Mesodermal cell (in vitro differentiated cells): ENCODE results near the gene TYR.
"Not testable (repeated sequence)": the region's sequence is repeated elsewhere in the genome, so short reads cannot be mapped to it uniquely, and the experiment has no call there.

Experiments used
- H3K27ac ChIP-seq: 2 replicates; pipeline ENCODE4 v1.7.0; 2013; ENCODE audit warnings: mild to moderate bottlenecking, low read depth, low read length, moderate library complexity; ENCODE audit not compliant: severe bottlenecking
- H3K36me3 ChIP-seq: 2 replicates; pipeline ENCODE4 v1.7.1; 2013; ENCODE audit warnings: mild to moderate bottlenecking, low read length, moderate library complexity; ENCODE audit not compliant: control insufficient read depth, insufficient read depth
- H3K4me1 ChIP-seq: one replicate; pipeline ENCODE4 v1.7.1; 2013; ENCODE audit warnings: mild to moderate bottlenecking, low read length; ENCODE audit not compliant: insufficient read depth, control insufficient read depth, poor library complexity, severe bottlenecking
- H3K4me3 ChIP-seq: 2 replicates; pipeline ENCODE4 v1.7.0; 2013; ENCODE audit warnings: low read length, control low read depth, mild to moderate bottlenecking; ENCODE audit not compliant: insufficient read depth, poor library complexity, severe bottlenecking; ENCODE audit errors: extremely low read depth
- H3K9me3 ChIP-seq: 2 replicates; pipeline ENCODE4 v1.7.1; 2013; ENCODE audit warnings: mild to moderate bottlenecking, low read length, moderate library complexity; ENCODE audit not compliant: control insufficient read depth
- WGBS, 2 experiments: methylation state at CpG; one replicate each; pipeline ENCODE4 v1.1.5; 2013; ENCODE audit warnings: missing lambda C conversion rate in 2 of 2; ENCODE audit not compliant: insufficient coverage in 2 of 2; 5-methylcytosine and 5-hydroxymethylcytosine counted together

TYR gene

GRCh38 chr11:89267660-89268302 lies 90.1 kb downstream of the TYR start:
- WGBS, 2 experiments = 100% methylated on average over 1 of the region's 2 CpGs; no CpG with 5 or more reads in 1 of the 2 experiments
- H3K4me1 ChIP-seq = no peaks in the 10 kb centered on the region
- no peak overlapping the region for H3K27ac ChIP-seq
- no peak overlapping the region for H3K4me3 ChIP-seq
- H3K36me3 ChIP-seq = no peaks in the 10 kb centered on the region
- H3K9me3 ChIP-seq = no peaks in the 10 kb centered on the region

- WGBS, 2 experiments = 60% methylated on average over 1 of the region's 1 CpG; no CpG with 5 or more reads in 1 of the 2 experiments
- H3K4me1 ChIP-seq, H3K36me3 ChIP-seq, H3K27ac ChIP-seq, H3K4me3 ChIP-seq, H3K9me3 ChIP-seq: not testable (repeated sequence)
Observed at GRCh38 chr11:89272540-89273088, 94.9 kb downstream of the TYR start.

DNA sequence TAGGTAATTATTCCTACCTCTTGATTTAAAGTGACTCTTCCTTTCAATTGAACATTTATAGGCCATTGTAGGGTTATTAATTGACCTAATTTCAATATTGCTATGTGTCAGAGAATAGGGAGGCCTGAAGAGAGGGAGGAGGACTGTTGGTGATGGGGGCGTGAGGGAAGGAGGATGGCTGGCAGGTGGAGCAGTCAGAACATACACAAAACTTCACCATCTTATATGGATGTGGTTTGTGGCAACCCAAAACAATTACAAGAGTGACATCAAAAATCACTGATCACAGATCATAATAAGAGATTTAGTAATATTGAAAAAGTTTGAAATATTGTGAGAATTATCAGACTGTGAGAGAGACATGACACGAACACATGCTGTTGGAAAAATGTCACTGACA lies 95.5 kb downstream of the TYR start:
- H3K4me3 ChIP-seq, H3K4me1 ChIP-seq, H3K36me3 ChIP-seq, H3K27ac ChIP-seq, H3K9me3 ChIP-seq: not testable (repeated sequence)
- 100% methylated on average over 1 of the region's 2 CpGs for WGBS, 2 experiments

DNA sequence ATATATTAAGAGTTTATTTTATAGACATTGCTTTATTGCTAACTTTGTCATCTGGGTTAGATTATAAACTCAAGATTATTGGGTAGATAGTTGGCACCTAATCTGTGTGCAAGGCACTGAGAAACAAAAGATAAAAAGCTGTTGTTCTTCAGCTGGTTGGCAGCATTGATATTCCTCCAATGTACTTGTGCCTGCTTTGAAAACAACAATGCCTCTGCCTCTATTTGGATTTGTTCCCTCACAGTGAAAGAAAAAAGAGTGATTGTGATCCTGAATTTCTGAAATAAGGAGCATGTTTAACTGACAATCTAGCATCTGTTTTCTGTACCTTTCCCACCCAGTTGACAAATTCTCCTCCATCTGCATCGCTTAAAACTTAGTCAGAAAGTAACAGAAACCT lies 98.3 kb downstream of the TYR start:
- Histone ChIP-seq H3K9me3 (no peaks in the 10 kb centered on the region), H3K27ac (no peak overlapping the region), H3K4me3 (no peak overlapping the region), H3K36me3 (no peaks in the 10 kb centered on the region), H3K4me1 (no peaks in the 10 kb centered on the region)
- WGBS, 2 experiments = no CpG with 5 or more reads among the region's 1 CpG

- Histone ChIP-seq H3K4me3 (no peak overlapping the region), H3K27ac (no peak overlapping the region), H3K9me3 (no peaks in the 10 kb centered on the region), H3K4me1 (no peaks in the 10 kb centered on the region), H3K36me3 (no peaks in the 10 kb centered on the region)
- WGBS, 2 experiments = 83% methylated on average over 1 of the region's 1 CpG; no CpG with 5 or more reads in 1 of the 2 experiments
Observed at GRCh38 chr11:89279176-89279575, 101.5 kb downstream of the TYR start.

GRCh38 chr11:89281032-89281677 lies 103.5 kb downstream of the TYR start:
- H3K4me3 ChIP-seq, H3K9me3 ChIP-seq, H3K27ac ChIP-seq, H3K4me1 ChIP-seq, H3K36me3 ChIP-seq: not testable (repeated sequence)
- WGBS, 2 experiments = 67 to 75% methylated on average over 1 of the region's 3 CpGs

- H3K4me1 ChIP-seq, H3K27ac ChIP-seq, H3K9me3 ChIP-seq, H3K36me3 ChIP-seq, H3K4me3 ChIP-seq: not testable (repeated sequence)
- WGBS, 2 experiments = no CpG with 5 or more reads among the region's 1 CpG
Observed at GRCh38 chr11:89286601-89287000, 108.9 kb downstream of the TYR start.

- not testable (repeated sequence) for H3K36me3 ChIP-seq, H3K4me3 ChIP-seq, H3K9me3 ChIP-seq, H3K27ac ChIP-seq, H3K4me1 ChIP-seq
- WGBS, 2 experiments = 100% methylated on average over 1 of the region's 3 CpGs
Observed at GRCh38 chr11:89288004-89288403, 110.3 kb downstream of the TYR start.

- H3K4me1 ChIP-seq = no peaks in the 10 kb centered on the region
- H3K36me3 ChIP-seq = no peaks in the 10 kb centered on the region
- H3K27ac ChIP-seq = no peak overlapping the region
- 20 to 28% methylated on average over 12 to 15 of the region's 18 CpGs for WGBS, 2 experiments
- H3K9me3 ChIP-seq = no peaks in the 10 kb centered on the region
- H3K4me3 ChIP-seq = peak overlapping the region; percentile 6
Observed at GRCh38 chr11:89293965-89294679, 116.4 kb downstream of the TYR start.

DNA sequence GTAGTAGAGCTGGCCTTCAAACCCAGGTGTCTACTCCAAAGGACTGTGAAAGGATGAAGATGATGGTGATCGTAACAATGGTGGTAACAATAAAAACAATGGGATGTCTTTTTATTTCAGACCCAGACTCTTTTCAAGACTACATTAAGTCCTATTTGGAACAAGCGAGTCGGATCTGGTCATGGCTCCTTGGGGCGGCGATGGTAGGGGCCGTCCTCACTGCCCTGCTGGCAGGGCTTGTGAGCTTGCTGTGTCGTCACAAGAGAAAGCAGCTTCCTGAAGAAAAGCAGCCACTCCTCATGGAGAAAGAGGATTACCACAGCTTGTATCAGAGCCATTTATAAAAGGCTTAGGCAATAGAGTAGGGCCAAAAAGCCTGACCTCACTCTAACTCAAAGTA lies 117.3 kb downstream of the TYR start:
- not testable (repeated sequence) for H3K9me3 ChIP-seq, H3K36me3 ChIP-seq, H3K27ac ChIP-seq, H3K4me1 ChIP-seq, H3K4me3 ChIP-seq
- WGBS, 2 experiments = no CpG with 5 or more reads among the region's 7 CpGs

DNA sequence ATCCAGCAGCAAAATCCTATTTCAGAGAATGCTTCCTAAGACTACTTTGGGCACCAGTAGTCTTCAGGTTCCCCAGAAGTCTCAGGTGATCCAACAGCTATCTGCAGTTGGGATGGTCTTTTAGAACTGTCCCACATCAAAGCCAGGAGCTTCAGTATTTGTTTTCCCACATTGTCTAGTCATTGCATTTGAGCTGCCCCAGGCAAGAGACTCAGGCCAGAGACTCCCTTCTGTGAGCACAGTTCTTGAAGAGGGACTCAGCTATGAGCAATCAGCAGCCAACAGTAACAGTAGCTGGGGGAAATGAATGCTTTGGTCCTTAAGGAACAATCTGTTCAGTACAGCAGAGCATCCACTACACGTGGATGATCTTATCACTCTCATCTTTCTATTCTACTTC lies 125.4 kb downstream of the TYR start:
- not testable (repeated sequence) for H3K36me3 ChIP-seq, H3K9me3 ChIP-seq, H3K4me3 ChIP-seq, H3K27ac ChIP-seq, H3K4me1 ChIP-seq
- 78 to 86% methylated on average over 1 of the region's 1 CpG for WGBS, 2 experiments
